T-helper 9 cell (primary cell): Measurements from ENCODE around the gene CFP.

ENCODE experiments used
- DNase-seq: peaks from one replicate; pipeline ENCODE4 v3.0.0-alpha.2; 2020

CFP gene

GRCh38 chrX:47597222-47597621, 32.5 kb downstream of the CFP start:
- DNase-seq = no peak

- no peak for DNase-seq
These were observed 33.5 kb downstream of the CFP start for GRCh38 chrX:47596256-47596655.

- DNase-seq = no peak
These were observed 33.9 kb downstream of the CFP start for GRCh38 chrX:47595716-47596251.

- no peak for DNase-seq
These were observed 36.2 kb downstream of the CFP start for GRCh38 chrX:47593522-47593921.

- no peak for DNase-seq
These were observed 38.7 kb downstream of the CFP start for GRCh38 chrX:47590984-47591383.

- no peak for DNase-seq
These were observed 41.6 kb downstream of the CFP start for GRCh38 chrX:47587906-47588735.

- DNase-seq = no peak
These were observed 42.4 kb downstream of the CFP start for GRCh38 chrX:47587091-47587891.

GRCh38 chrX:47586043-47586787, 43.5 kb downstream of the CFP start:
- no peak for DNase-seq

- DNase-seq = no peak
These were observed 44.5 kb downstream of the CFP start for GRCh38 chrX:47585273-47585672.

- DNase-seq = no peak
These were observed 45.0 kb downstream of the CFP start for GRCh38 chrX:47584714-47585113.

GRCh38 chrX:47583240-47583861, 46.4 kb downstream of the CFP start:
- DNase-seq = no peak

- peak; percentile 67 for DNase-seq
These were observed 47.7 kb downstream of the CFP start, which contains the start of gene TIMP1 for GRCh38 chrX:47581731-47582647. TIMP1 (plus strand) TSS chrX:47582436; CDS start chrX:47583416, 980 bp downstream.

GRCh38 chrX:47579537-47579936, 50.2 kb downstream of the CFP start:
- no peak for DNase-seq

GRCh38 chrX:47578692-47579091, 51.0 kb downstream of the CFP start:
- DNase-seq = no peak

GRCh38 chrX:47577901-47578300, 51.8 kb downstream of the CFP start:
- DNase-seq = no peak

GRCh38 chrX:47577424-47577823, 52.3 kb downstream of the CFP start:
- DNase-seq = no peak

GRCh38 chrX:47576021-47576898, 53.5 kb downstream of the CFP start:
- no peak for DNase-seq

- DNase-seq = no peak
These were observed 55.0 kb downstream of the CFP start for GRCh38 chrX:47574547-47575301.

- DNase-seq = no peak
These were observed 55.6 kb downstream of the CFP start for GRCh38 chrX:47574076-47574546.
